WTC11 (cell line): ENCODE data around the gene PTPRG.

ENCODE experiments used
- EMX1 ChIP-seq: fragments of 250-450 bp; sonication (Bioruptor Pico); IDR thresholded peaks from 2 replicates; pipeline ENCODE4 v1.8.0; 2021; ENCODE audit warnings: mild to moderate bottlenecking
- ETV6 ChIP-seq: sonication (generic); formaldehyde crosslinking; IDR thresholded peaks from 2 replicates; pipeline ENCODE4 v1.8.1; 2022; ENCODE audit warnings: mild to moderate bottlenecking, missing genetic modification reagents
- FOXP1 ChIP-seq: sonication (generic); formaldehyde crosslinking; IDR thresholded peaks from 2 replicates; pipeline ENCODE4 v1.8.0; 2022; ENCODE audit warnings: missing genetic modification reagents, mild to moderate bottlenecking, moderate library complexity, borderline replicate concordance
- JUN ChIP-seq: sonication (generic); formaldehyde crosslinking; IDR thresholded peaks from 2 replicates; pipeline ENCODE4 v1.8.0; 2023; ENCODE audit warnings: mild to moderate bottlenecking, missing genetic modification reagents
- NR1H2 ChIP-seq: sonication (generic); formaldehyde crosslinking; IDR thresholded peaks from 2 replicates; pipeline ENCODE4 v1.9.0; 2021; ENCODE audit warnings: mild to moderate bottlenecking, moderate library complexity, missing genetic modification reagents
- TF ChIP-seq, protein P1 (sequence below): fragments of 200-600 bp; IDR thresholded peaks from 2 replicates; pipeline ENCODE4 v1.8.0; 2022; ENCODE audit warnings: antibody characterized with exemption
- TF ChIP-seq, protein P2 (sequence below): sonication (generic); formaldehyde crosslinking; IDR thresholded peaks from 2 replicates; pipeline ENCODE4 v1.8.0; 2023; ENCODE audit warnings: missing genetic modification reagents, mild to moderate bottlenecking, borderline replicate concordance
- TF ChIP-seq, protein P3 (sequence below): sonication (generic); formaldehyde crosslinking; IDR thresholded peaks from 2 replicates; pipeline ENCODE4 v1.8.0; 2022; ENCODE audit warnings: mild to moderate bottlenecking, missing genetic modification reagents
- TF ChIP-seq, protein P4 (sequence below): sonication (generic); formaldehyde crosslinking; IDR thresholded peaks from 2 replicates; pipeline ENCODE4 v1.8.1; 2022; ENCODE audit warnings: mild to moderate bottlenecking, moderate library complexity, missing genetic modification reagents

DNA sequence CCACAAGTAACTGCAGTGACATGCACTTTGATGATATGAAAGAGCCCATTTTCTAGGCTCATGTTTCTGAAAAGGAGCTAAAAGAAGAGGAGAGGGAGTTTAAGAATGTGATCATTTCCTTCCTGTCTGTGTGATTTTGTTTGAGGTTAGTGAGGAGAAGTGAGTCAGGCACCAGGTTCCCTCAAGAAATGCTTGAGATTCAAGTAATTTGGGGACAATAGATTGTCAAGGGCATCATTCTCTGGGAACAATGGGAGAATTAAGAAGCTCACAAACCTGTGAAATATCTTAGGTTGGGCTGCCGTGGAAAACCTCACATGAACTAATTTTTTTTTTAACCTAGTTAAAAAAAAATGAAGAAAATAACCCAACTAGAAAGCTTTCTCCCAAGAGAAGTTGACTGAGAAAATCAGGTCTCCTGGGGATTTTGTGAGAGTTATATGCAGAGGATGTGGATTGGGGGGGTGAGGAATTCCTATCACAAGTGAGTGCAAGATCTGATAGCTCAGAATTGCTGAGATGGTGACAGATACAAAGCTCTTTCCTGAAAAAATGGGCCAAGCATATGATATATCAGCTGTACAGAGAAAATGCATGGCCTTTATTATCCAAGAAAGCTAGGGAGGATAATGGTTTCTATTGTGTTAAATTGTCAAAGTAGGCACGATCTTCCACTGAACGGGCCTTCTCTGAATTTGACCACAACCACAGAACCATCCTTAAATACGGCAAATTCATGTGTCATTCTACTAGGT lies 608.7 kb downstream of the PTPRG start:
- TF ChIP-seq, protein P1, sequence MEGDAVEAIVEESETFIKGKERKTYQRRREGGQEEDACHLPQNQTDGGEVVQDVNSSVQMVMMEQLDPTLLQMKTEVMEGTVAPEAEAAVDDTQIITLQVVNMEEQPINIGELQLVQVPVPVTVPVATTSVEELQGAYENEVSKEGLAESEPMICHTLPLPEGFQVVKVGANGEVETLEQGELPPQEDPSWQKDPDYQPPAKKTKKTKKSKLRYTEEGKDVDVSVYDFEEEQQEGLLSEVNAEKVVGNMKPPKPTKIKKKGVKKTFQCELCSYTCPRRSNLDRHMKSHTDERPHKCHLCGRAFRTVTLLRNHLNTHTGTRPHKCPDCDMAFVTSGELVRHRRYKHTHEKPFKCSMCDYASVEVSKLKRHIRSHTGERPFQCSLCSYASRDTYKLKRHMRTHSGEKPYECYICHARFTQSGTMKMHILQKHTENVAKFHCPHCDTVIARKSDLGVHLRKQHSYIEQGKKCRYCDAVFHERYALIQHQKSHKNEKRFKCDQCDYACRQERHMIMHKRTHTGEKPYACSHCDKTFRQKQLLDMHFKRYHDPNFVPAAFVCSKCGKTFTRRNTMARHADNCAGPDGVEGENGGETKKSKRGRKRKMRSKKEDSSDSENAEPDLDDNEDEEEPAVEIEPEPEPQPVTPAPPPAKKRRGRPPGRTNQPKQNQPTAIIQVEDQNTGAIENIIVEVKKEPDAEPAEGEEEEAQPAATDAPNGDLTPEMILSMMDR = no peak
- TF ChIP-seq, protein P2, sequence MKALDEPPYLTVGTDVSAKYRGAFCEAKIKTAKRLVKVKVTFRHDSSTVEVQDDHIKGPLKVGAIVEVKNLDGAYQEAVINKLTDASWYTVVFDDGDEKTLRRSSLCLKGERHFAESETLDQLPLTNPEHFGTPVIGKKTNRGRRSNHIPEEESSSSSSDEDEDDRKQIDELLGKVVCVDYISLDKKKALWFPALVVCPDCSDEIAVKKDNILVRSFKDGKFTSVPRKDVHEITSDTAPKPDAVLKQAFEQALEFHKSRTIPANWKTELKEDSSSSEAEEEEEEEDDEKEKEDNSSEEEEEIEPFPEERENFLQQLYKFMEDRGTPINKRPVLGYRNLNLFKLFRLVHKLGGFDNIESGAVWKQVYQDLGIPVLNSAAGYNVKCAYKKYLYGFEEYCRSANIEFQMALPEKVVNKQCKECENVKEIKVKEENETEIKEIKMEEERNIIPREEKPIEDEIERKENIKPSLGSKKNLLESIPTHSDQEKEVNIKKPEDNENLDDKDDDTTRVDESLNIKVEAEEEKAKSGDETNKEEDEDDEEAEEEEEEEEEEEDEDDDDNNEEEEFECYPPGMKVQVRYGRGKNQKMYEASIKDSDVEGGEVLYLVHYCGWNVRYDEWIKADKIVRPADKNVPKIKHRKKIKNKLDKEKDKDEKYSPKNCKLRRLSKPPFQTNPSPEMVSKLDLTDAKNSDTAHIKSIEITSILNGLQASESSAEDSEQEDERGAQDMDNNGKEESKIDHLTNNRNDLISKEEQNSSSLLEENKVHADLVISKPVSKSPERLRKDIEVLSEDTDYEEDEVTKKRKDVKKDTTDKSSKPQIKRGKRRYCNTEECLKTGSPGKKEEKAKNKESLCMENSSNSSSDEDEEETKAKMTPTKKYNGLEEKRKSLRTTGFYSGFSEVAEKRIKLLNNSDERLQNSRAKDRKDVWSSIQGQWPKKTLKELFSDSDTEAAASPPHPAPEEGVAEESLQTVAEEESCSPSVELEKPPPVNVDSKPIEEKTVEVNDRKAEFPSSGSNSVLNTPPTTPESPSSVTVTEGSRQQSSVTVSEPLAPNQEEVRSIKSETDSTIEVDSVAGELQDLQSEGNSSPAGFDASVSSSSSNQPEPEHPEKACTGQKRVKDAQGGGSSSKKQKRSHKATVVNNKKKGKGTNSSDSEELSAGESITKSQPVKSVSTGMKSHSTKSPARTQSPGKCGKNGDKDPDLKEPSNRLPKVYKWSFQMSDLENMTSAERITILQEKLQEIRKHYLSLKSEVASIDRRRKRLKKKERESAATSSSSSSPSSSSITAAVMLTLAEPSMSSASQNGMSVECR (CRISPR knock-in tag) = no peak
- TF ChIP-seq JUN (CRISPR knock-in tag) (no peak), ETV6 (CRISPR knock-in tag) (no peak), NR1H2 (CRISPR knock-in tag) (no peak), FOXP1 (CRISPR knock-in tag) (no peak), EMX1 (CRISPR knock-in tag) (no peak)
- TF ChIP-seq, protein P3, sequence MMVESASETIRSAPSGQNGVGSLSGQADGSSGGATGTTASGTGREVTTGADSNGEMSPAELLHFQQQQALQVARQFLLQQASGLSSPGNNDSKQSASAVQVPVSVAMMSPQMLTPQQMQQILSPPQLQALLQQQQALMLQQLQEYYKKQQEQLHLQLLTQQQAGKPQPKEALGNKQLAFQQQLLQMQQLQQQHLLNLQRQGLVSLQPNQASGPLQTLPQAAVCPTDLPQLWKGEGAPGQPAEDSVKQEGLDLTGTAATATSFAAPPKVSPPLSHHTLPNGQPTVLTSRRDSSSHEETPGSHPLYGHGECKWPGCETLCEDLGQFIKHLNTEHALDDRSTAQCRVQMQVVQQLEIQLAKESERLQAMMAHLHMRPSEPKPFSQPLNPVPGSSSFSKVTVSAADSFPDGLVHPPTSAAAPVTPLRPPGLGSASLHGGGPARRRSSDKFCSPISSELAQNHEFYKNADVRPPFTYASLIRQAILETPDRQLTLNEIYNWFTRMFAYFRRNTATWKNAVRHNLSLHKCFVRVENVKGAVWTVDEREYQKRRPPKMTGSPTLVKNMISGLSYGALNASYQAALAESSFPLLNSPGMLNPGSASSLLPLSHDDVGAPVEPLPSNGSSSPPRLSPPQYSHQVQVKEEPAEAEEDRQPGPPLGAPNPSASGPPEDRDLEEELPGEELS (CRISPR knock-in tag) = no peak
- TF ChIP-seq, protein P4, sequence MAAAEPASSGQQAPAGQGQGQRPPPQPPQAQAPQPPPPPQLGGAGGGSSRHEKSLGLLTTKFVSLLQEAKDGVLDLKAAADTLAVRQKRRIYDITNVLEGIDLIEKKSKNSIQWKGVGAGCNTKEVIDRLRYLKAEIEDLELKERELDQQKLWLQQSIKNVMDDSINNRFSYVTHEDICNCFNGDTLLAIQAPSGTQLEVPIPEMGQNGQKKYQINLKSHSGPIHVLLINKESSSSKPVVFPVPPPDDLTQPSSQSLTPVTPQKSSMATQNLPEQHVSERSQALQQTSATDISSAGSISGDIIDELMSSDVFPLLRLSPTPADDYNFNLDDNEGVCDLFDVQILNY (CRISPR knock-in tag) = no peak
